GM12892 (cell line): ENCODE measurements around the gene GABRB2.

Experiments
- POLR2A ChIP-seq: IDR thresholded peaks from 2 replicates; pipeline ENCODE4 v1.6.1; 2011; ENCODE audit warnings: low read depth, low read length, control low read depth
- POLR2AphosphoS5 ChIP-seq: IDR thresholded peaks from 2 replicates; pipeline ENCODE4 v1.6.1; 2011; ENCODE audit warnings: low read depth, low read length, control low read depth
- TAF1 ChIP-seq: IDR thresholded peaks from 2 replicates; pipeline ENCODE4 v1.6.1; 2011; ENCODE audit warnings: low read depth, mild to moderate bottlenecking, control low read depth, low read length, borderline replicate concordance

DNA sequence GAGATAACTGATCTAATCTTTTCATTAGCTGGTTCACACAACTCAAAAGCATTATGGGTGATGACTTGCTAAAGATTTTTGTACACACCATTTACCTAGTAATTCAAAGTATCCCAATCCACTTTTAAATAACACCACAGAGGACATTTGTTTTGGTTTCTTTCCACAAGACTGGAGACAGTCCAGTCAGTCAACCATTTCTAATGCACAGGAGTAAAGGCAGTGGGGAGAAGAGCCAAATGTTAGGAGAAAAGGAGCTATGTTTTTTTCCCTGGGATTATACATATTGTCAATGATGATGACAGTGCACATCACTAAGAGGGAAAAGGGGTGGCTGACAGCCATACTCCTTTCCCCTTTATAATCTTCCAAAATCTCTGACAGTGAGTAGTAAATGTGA, 240.9 kb downstream of the GABRB2 start:
- TF ChIP-seq POLR2AphosphoS5 (no peak), POLR2A (no peak), TAF1 (no peak)
